MM.1S (cell line): Measurements from ENCODE around the gene GTF3C4.

Source experiments
- DNase-seq: peaks from one replicate; pipeline ENCODE4 v3.0.0-alpha.2; 2015
- H2AFZ ChIP-seq: fragments of 300-600 bp; sonication (generic); 2 replicates; pipeline ENCODE4 v1.6.0; 2016; ENCODE audit warnings: antibody characterized with exemption, low read length
- H3F3A ChIP-seq: fragments of 300-600 bp; sonication (generic); 2 replicates; pipeline ENCODE4 v1.6.1; 2016; ENCODE audit warnings: mild to moderate bottlenecking, antibody characterized with exemption, low read length, moderate library complexity, mixed read lengths; ENCODE audit not compliant: insufficient read depth
- H3K27ac ChIP-seq: fragments of 300-600 bp; sonication (generic); 2 replicates; pipeline ENCODE4 v1.5.1; 2016; ENCODE audit warnings: mild to moderate bottlenecking, low read length
- H3K27me3 ChIP-seq: fragments of 300-600 bp; sonication (generic); replicated peaks from 2 replicates; pipeline ENCODE4 v1.6.0; 2016; ENCODE audit warnings: low read length; ENCODE audit not compliant: insufficient read depth
- H3K36me3 ChIP-seq: fragments of 300-600 bp; sonication (generic); replicated peaks from 2 replicates; pipeline ENCODE4 v1.6.1; 2016; ENCODE audit warnings: mild to moderate bottlenecking, low read length, mixed read lengths; ENCODE audit not compliant: insufficient read depth
- H3K4me1 ChIP-seq: fragments of 300-600 bp; sonication (generic); 2 replicates; pipeline ENCODE4 v1.6.1; 2016; ENCODE audit warnings: low read length, mixed read lengths
- H3K4me2 ChIP-seq: fragments of 300-600 bp; sonication (generic); 2 replicates; pipeline ENCODE4 v1.6.0; 2016; ENCODE audit warnings: low read depth, low read length
- H3K4me3 ChIP-seq: fragments of 300-600 bp; sonication (generic); 2 replicates; pipeline ENCODE4 v1.5.1; 2016; ENCODE audit warnings: low read length, mixed read lengths
- H3K79me2 ChIP-seq: fragments of 300-600 bp; sonication (generic); 2 replicates; pipeline ENCODE4 v1.6.1; 2016; ENCODE audit warnings: mixed run types, low read length, mixed read lengths
- H3K9ac ChIP-seq: fragments of 300-600 bp; sonication (generic); 2 replicates; pipeline ENCODE4 v1.6.1; 2016; ENCODE audit warnings: low read length, mixed read lengths
- H3K9me2 ChIP-seq: fragments of 300-600 bp; sonication (generic); replicated peaks from 2 replicates; pipeline ENCODE4 v1.6.1; 2016; ENCODE audit warnings: mild to moderate bottlenecking, low read length, mixed read lengths; ENCODE audit not compliant: insufficient read depth
- H3K9me3 ChIP-seq: fragments of 300-600 bp; sonication (generic); replicated peaks from 2 replicates; pipeline ENCODE4 v1.6.1; 2016; ENCODE audit warnings: mild to moderate bottlenecking, low read length, mixed read lengths; ENCODE audit not compliant: insufficient read depth
- H4K20me1 ChIP-seq: fragments of 300-600 bp; sonication (generic); 2 replicates; pipeline ENCODE4 v1.6.1; 2016; ENCODE audit warnings: mild to moderate bottlenecking, low read length, moderate library complexity, mixed read lengths; ENCODE audit not compliant: insufficient read depth
- CTCF ChIP-seq: fragments of 300-600 bp; sonication (generic); IDR thresholded peaks from 2 replicates; pipeline ENCODE4 v1.5.1; 2016; ENCODE audit warnings: antibody characterized with exemption, low read length, mixed read lengths
- EZH2 ChIP-seq: fragments of 300-600 bp; sonication (generic); optimal IDR thresholded peaks from 2 replicates; pipeline ENCODE3; 2017; ENCODE audit warnings: low read depth, mild to moderate bottlenecking, antibody characterized with exemption, low read length, mixed read lengths
- EZH2phosphoT487 ChIP-seq: fragments of 300-600 bp; sonication (generic); IDR thresholded peaks from 2 replicates; pipeline ENCODE4 v1.6.1; 2018; ENCODE audit warnings: antibody characterized with exemption, low read length

GTF3C4 gene

GRCh38 chr9:132637801-132638200 is 32.5 kb upstream of the GTF3C4 start:
- no peaks in the 10 kb centered on the region for H4K20me1 ChIP-seq

GRCh38 chr9:132638240-132638639 is 32.0 kb upstream of the GTF3C4 start:
- no peak overlapping the region for H2AFZ ChIP-seq
- no peak overlapping the region for H3K4me3 ChIP-seq
- no peak overlapping the region for H3K27ac ChIP-seq
- no peaks in the 10 kb centered on the region for H3K9me3 ChIP-seq
- H3K4me1 ChIP-seq, result no peaks in the 10 kb centered on the region
- H4K20me1 ChIP-seq, result no peaks in the 10 kb centered on the region
- H3K27me3 ChIP-seq, result no peaks in the 10 kb centered on the region
- H3K9ac ChIP-seq, result no peak overlapping the region
- H3F3A ChIP-seq, result no peaks in the 10 kb centered on the region
- DNase-seq, result no peak
- no peak for TF ChIP-seq EZH2
- TF ChIP-seq CTCF, result no peak
- H3K79me2 ChIP-seq, result no peaks in the 10 kb centered on the region
- no peaks in the 10 kb centered on the region for H3K36me3 ChIP-seq
- no peak overlapping the region for H3K4me2 ChIP-seq
- no peaks in the 10 kb centered on the region for H3K9me2 ChIP-seq

More at GRCh38 chr9:132637801-132638200, 32.5 kb upstream of the GTF3C4 start:
- TF ChIP-seq CTCF, result no peak
- no peak for TF ChIP-seq EZH2
- no peak for TF ChIP-seq EZH2phosphoT487
- Histone ChIP-seq H3K27me3 (no peaks in the 10 kb centered on the region), H3K36me3 (no peaks in the 10 kb centered on the region), H2AFZ (no peak overlapping the region), H3K9me3 (no peaks in the 10 kb centered on the region), H3K4me3 (no peak overlapping the region), H3K27ac (no peak overlapping the region), H3K4me1 (no peaks in the 10 kb centered on the region), H3K9me2 (no peaks in the 10 kb centered on the region), H3K9ac (no peak overlapping the region), H3F3A (no peaks in the 10 kb centered on the region), H3K79me2 (no peaks in the 10 kb centered on the region), H3K4me2 (no peak overlapping the region)
- no peak for DNase-seq

GRCh38 chr9:132639322-132639721 is 30.9 kb upstream of the GTF3C4 start:
- TF ChIP-seq EZH2, result no peak
- no peak for TF ChIP-seq EZH2phosphoT487
- TF ChIP-seq CTCF, result no peak
- Histone ChIP-seq H3K4me1 (no peaks in the 10 kb centered on the region), H3K27me3 (no peaks in the 10 kb centered on the region), H3K9me3 (no peaks in the 10 kb centered on the region), H4K20me1 (no peaks in the 10 kb centered on the region), H3K4me3 (no peak overlapping the region), H2AFZ (no peak overlapping the region), H3K36me3 (0 out of 2 replicates have a peak, but pooled peaks cover 4% of the 10 kb centered on the region), H3K79me2 (no peaks in the 10 kb centered on the region), H3K9me2 (no peaks in the 10 kb centered on the region), H3K27ac (no peak overlapping the region), H3F3A (no peaks in the 10 kb centered on the region), H3K4me2 (no peak overlapping the region), H3K9ac (no peak overlapping the region)
- no peak for DNase-seq
